T-helper 1 cell treated with Interleukin-12 subunit alpha and Interleukin-12 subunit beta and Interleukin-4 antibody, amounts not matched to agents 30 ng/mL and 1 ng/mL, for 36 hours (primary cell): ENCODE measurements around the gene PCDHB9. TPM values are rescaled to one million over a fixed set of nuclear protein-coding genes. Genes with fewer than 3 reads are reported as not detected.
"Not testable (repeated sequence)": the region's sequence is repeated elsewhere in the genome, so short reads cannot be mapped to it uniquely, and the experiment has no call there.

Source experiments
- intact Hi-C: fragments of 100-400 bp; cut with micrococcal nuclease; formaldehyde crosslinking; loops from one replicate; pipeline ENCODE4 v1.15.1; 2024
- total RNA-seq: library from RNA; stranded (reverse); gene quantifications from 2 replicates; pipeline ENCODE4 v1.2.3, GENCODE V29; 2022

Gene PCDHB9
- total RNA-seq, 1 donor from 2014 or later: not detected

DNA sequence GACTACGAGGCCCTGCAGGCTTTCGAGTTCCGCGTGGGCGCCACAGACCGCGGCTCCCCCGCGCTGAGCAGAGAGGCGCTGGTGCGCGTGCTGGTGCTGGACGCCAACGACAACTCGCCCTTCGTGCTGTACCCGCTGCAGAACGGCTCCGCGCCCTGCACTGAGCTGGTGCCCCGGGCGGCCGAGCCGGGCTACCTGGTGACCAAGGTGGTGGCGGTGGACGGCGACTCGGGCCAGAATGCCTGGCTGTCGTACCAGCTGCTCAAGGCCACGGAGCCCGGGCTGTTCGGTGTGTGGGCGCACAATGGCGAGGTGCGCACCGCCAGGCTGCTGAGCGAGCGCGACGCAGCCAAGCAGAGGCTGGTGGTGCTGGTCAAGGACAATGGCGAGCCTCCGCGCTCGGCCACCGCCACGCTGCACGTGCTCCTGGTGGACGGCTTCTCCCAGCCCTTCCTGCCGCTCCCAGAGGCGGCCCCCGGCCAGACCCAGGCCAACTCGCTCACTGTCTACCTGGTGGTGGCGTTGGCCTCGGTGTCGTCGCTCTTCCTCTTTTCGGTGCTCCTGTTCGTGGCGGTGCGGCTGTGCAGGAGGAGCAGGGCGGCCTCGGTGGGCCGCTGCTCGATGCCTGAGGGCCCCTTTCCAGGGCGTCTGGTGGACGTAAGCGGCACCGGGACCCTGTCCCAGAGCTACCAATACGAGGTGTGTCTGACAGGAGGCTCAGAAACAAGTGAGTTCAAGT lies 2.7 kb upstream of the PCDHB9 start:
- intact Hi-C loops: loop anchor here (10.0 kb wide), 1 partner anchor 339 kb away; the partner anchor contains the start of genes PCDHA8 and PCDHA9

DNA sequence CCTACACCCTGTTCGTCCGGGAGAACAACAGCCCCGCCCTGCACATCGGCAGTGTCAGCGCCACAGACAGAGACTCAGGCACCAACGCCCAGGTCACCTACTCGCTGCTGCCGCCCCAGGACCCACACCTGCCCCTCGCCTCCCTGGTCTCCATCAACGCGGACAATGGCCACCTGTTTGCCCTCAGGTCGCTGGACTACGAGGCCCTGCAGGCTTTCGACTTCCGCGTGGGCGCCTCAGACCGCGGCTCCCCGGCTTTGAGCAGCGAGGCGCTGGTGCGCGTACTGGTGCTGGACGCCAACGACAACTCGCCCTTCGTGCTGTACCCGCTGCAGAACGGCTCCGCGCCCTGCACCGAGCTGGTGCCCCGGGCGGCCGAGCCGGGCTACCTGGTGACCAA lies 1.7 kb downstream of the PCDHB9 start:
- intact Hi-C loops: loop anchor here (5.0 to 10.0 kb wide), 2 partner anchors 344 to 369 kb away; partner anchors contain the start of genes PCDHA8 and PCDHA9

DNA sequence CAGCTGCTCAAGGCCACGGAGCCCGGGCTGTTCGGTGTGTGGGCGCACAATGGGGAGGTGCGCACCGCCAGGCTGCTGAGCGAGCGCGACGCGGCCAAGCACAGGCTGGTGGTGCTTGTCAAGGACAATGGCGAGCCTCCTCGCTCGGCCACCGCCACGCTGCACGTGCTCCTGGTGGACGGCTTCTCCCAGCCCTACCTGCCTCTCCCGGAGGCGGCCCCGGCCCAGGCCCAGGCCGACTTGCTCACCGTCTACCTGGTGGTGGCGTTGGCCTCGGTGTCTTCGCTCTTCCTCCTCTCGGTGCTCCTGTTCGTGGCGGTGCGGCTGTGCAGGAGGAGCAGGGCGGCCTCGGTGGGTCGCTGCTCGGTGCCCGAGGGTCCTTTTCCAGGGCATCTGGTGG lies 2.2 kb downstream of the PCDHB9 start:
- intact Hi-C loops: loop anchor here (5.0 to 10.0 kb wide), 2 partner anchors 344 to 368 kb away; partner anchors contain the start of genes PCDHA8 and PCDHA9

DNA sequence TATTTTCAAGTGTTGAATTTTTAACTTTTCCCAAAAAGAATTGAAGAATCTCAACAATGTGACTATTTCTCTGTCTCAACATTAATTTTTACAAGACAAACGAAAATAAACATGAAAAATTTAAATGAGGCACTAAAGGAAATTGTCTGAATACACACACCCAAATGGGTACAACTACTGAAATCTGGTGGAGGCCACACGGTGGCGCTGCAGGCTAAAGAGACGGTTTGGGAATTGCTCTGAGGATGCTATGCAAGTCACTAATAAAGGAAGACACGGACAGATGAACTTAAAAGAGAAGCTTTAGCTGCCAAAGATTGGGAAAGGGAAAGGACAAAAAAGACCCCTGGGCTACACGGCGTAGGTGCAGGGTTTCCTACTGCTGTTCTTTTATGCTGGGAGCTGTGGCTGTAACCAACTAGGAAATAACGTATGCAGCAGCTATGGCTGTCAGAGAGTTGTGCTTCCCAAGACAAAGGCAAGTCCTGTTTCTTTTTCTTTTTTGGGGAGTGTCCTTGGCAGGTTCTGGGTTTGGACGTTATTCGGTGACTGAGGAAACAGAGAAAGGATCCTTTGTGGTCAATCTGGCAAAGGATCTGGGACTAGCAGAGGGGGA lies 5.3 kb downstream of the PCDHB9 start, which contains the start of gene PCDHB10:
Gene PCDHB10 (plus strand): TSS at position 244 of the 616 bp plus-strand sequence. CDS start 200 bp downstream, at position 444.
- intact Hi-C loops: loop anchor here (10.0 kb wide), 1 partner anchor 173 kb away; the partner anchor contains the start of gene PCDHGA5

DNA sequence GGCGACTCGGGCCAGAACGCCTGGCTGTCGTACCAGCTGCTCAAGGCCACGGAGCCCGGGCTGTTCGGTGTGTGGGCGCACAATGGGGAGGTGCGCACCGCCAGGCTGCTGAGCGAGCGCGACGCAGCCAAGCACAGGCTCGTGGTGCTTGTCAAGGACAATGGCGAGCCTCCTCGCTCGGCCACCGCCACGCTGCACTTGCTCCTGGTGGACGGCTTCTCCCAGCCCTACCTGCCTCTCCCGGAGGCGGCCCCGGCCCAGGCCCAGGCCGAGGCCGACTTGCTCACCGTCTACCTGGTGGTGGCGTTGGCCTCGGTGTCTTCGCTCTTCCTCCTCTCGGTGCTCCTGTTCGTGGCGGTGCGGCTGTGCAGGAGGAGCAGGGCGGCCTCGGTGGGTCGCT lies 7.4 kb downstream of the PCDHB9 start:
- intact Hi-C loops: loop anchor here (10.0 kb wide), 1 partner anchor 170 kb away; the partner anchor contains the start of gene PCDHGA5

DNA sequence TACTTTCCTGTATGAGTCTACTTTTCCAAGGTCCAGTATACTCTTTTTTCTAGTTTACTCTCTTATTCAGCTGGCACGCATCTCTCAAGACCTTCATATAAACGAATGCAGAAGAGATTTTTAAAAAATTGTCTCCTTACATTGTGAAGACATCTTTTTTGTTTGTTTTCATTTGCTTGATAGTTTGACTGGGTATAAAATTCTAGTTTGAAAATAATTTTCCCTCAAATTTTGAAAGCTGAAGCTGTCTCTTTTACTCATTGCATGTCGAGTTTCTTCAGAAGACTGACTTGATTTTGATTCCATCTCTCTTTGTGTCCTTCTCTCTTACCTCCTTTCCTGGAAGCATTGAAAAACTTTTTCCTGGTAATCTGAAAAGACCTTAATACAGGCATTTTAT lies 9.4 kb downstream of the PCDHB9 start:
- intact Hi-C loops: loop anchor here (10.0 kb wide), 1 partner anchor 168 kb away; the partner anchor contains the start of gene PCDHGA5

DNA sequence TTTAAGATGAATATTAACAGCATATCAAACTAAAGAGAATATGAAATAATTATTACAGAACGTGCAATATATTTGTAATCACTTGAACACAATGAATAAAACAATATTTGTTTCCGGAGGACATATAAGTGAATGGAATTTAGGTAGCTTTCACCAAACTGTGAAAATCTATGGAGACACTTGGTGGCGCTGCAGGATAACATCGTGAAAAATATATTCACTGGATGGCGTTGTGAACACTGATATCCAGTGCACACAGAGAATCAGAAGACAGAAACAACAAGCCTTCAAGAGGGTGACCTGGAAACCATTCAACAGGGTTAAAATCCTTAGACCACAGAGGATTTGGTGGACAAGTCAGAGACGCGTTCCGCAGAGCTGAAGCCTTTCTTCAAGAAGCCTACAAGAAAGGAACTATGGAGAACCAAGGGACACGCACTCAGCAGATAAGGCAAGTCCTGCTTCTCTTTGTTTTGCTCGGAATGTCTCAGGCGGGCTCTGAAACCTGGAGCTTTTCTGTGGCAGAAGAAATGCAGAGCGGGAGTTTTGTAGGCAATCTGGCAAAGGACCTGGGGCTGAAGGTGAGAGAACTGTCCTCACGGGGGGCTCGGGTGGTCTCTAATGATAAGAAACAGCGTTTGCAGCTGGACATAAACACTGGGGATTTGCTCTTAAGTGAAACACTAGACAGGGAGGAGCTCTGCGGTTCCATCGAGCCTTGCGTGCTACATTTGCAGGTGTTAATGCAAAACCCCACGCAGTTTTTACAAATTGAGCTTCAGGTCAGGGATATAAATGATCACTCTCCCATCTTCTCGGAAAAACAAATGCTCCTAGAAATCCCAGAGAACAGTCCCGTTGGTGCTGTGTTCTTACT lies 12.6 kb downstream of the PCDHB9 start, which contains the start of gene PCDHB11:
Gene PCDHB11 (plus strand): TSS at position 269 of the 877 bp plus-strand sequence. CDS start 148 bp downstream, at position 417.
- intact Hi-C loops: loop anchor here (10.0 kb wide), 1 partner anchor 165 kb away; the partner anchor contains the start of gene PCDHGA5

DNA sequence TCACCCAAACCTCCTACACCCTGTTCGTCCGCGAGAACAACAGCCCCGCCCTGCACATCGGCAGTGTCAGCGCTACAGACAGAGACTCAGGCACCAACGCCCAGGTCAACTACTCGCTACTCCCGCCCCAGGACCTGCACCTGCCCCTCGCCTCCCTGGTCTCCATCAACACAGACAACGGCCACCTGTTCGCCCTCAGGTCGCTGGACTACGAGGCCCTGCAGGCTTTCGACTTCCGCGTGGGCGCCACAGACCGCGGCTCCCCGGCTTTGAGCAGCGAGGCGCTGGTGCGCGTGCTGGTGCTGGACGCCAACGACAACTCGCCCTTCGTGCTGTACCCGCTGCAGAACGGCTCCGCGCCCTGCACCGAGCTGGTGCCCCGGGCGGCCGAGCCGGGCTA lies 14.2 kb downstream of the PCDHB9 start:
- intact Hi-C loops: not testable (repeated sequence)

DNA sequence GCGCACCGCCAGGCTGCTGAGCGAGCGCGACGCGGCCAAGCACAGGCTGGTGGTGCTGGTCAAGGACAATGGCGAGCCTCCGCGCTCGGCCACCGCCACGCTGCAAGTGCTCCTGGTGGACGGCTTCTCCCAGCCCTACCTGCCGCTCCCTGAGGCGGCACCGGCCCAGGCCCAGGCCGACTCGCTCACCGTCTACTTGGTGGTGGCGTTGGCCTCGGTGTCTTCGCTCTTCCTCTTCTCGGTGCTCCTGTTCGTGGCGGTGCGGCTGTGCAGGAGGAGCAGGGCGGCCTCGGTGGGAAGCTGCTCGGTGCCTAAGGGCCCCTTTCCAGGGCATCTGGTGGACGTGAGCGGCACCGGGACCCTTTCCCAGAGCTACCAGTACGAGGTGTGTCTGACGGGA lies 14.7 kb downstream of the PCDHB9 start:
- intact Hi-C loops: not testable (repeated sequence)

DNA sequence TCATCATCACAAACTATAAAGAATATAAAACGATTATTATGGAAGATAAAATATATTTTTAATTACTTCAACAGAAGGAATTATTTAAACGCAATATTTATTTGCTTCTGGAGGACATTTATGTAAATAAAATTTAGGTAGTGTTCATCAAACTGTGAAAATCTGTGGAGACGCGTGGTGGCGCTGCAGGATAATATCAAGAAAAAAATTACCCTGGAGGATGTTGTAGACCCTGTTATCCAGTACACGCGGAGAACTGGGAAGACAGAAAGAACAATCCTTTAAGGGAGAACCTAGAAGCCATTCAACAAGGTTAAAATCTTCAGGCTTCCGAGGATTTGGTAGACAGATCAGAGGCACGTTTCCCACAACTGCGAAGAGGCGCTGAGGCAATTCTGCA lies 21.5 kb downstream of the PCDHB9 start, which contains the start of gene PCDHB12:
Gene PCDHB12 (plus strand): TSS at position 242 of the 400 bp plus-strand sequence. CDS start 189 bp downstream, outside the sequence.
- intact Hi-C loops: no loop called here

DNA sequence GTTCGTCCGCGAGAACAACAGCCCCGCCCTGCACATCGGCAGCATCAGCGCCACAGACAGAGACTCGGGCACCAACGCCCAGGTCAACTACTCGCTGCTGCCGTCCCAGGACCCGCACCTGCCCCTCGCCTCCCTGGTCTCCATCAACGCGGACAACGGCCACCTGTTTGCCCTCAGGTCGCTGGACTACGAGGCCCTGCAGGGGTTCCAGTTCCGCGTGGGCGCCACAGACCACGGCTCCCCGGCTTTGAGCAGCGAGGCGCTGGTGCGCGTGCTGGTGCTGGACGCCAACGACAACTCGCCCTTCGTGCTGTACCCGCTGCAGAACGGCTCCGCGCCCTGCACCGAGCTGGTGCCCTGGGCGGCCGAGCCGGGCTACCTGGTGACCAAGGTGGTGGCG lies 23.3 kb downstream of the PCDHB9 start:
- intact Hi-C loops: not testable (repeated sequence)

DNA sequence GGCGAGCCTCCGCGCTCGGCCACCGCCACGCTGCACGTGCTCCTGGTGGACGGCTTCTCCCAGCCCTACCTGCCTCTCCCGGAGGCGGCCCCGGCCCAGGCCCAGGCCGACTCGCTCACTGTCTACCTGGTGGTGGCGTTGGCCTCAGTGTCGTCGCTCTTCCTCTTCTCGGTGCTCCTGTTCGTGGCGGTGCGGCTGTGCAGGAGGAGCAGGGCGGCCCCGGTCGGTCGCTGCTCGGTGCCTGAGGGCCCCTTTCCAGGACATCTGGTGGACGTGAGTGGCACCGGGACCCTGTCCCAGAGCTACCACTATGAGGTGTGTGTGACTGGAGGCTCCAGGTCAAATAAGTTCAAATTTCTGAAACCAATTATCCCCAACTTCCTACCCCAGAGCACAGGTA lies 23.9 kb downstream of the PCDHB9 start:
- intact Hi-C loops: not testable (repeated sequence)

DNA sequence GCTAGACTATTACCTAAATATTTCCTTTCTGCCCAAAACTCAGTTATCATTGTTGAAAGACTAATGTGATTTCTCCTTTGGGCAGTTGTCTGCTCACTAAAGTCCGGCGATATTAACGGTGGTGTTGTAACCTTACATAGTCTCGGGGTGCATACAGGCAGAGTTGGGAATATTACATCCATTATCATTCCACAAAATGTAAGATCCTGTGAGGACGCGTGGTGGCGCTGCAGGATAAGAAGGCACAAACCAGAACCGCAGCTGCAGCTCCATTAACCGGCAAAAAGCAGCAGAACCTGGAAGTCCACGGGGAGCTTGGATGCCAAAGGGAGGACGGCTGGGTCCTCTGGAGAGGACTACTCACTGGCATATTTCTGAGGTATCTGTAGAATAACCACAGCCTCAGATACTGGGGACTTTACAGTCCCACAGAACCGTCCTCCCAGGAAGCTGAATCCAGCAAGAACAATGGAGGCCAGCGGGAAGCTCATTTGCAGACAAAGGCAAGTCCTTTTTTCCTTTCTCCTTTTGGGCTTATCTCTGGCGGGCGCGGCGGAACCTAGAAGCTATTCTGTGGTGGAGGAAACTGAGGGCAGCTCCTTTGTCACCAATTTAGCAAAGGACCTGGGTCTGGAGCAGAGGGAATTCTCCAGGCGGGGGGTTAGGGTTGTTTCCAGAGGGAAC lies 26.8 kb downstream of the PCDHB9 start, which contains the start of gene PCDHB13:
Gene PCDHB13 (plus strand): TSS at position 264 of the 684 bp plus-strand sequence. CDS start 205 bp downstream, at position 469.
- intact Hi-C loops: loop anchor here (2.0 kb wide), 1 partner anchor 35 kb away; no protein-coding TSS in a partner anchor

DNA sequence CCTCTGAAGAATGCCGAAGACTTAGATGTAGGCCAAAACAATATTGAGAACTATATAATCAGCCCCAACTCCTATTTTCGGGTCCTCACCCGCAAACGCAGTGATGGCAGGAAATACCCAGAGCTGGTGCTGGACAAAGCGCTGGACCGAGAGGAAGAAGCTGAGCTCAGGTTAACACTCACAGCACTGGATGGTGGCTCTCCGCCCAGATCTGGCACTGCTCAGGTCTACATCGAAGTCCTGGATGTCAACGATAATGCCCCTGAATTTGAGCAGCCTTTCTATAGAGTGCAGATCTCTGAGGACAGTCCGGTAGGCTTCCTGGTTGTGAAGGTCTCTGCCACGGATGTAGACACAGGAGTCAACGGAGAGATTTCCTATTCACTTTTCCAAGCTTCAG lies 27.6 kb downstream of the PCDHB9 start:
- intact Hi-C loops: loop anchor here (2.0 kb wide), 1 partner anchor 36 kb away; no protein-coding TSS in a partner anchor

DNA sequence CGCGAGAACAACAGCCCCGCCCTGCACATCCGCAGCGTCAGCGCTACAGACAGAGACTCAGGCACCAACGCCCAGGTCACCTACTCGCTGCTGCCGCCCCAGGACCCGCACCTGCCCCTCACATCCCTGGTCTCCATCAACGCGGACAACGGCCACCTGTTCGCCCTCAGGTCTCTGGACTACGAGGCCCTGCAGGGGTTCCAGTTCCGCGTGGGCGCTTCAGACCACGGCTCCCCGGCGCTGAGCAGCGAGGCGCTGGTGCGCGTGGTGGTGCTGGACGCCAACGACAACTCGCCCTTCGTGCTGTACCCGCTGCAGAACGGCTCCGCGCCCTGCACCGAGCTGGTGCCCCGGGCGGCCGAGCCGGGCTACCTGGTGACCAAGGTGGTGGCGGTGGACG lies 28.5 kb downstream of the PCDHB9 start:
- intact Hi-C loops: loop anchor here (2.0 kb wide), 1 partner anchor 37 kb away; no protein-coding TSS in a partner anchor

DNA sequence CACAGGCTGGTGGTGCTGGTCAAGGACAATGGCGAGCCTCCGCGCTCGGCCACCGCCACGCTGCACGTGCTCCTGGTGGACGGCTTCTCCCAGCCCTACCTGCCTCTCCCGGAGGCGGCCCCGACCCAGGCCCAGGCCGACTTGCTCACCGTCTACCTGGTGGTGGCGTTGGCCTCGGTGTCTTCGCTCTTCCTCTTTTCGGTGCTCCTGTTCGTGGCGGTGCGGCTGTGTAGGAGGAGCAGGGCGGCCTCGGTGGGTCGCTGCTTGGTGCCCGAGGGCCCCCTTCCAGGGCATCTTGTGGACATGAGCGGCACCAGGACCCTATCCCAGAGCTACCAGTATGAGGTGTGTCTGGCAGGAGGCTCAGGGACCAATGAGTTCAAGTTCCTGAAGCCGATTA lies 29.1 kb downstream of the PCDHB9 start:
- intact Hi-C loops: not testable (repeated sequence)

DNA sequence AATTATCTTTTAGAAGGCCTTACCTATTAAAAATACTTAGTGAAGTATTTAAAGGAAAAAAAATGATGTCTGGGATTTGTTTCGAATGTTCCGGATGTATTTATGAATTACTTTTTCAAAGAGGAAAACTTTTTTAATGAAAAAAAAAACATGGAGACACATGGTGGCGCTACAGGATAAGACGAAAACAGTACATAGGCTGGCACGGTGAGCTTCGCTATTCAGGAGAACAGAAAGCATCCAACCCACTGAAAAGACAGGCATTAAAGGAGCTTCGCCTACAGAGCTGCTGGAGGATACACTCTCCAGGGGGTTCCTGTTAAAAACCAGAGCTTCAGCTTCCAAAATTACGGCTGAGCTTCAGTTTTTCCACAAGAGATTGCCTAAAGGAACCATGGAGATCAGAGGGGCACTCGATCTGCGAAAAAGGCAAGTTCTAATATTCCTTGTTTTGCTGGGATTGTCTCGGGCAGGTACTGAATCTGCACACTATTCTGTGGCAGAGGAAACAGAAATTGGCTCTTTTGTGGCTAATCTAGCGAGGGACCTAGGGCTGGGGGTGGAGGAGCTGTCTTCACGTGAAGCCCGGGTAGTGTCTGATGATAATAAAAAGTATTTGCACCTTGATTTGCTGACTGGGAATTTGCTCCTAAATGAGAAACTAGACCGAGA lies 36.3 kb downstream of the PCDHB9 start, which contains the start of gene PCDHB14:
Gene PCDHB14 (plus strand): TSS at position 232 of the 672 bp plus-strand sequence. CDS start 163 bp downstream, at position 395.
- intact Hi-C loops: loop anchor here (2.0 kb wide), 1 partner anchor 342 kb away; no protein-coding TSS in a partner anchor

DNA sequence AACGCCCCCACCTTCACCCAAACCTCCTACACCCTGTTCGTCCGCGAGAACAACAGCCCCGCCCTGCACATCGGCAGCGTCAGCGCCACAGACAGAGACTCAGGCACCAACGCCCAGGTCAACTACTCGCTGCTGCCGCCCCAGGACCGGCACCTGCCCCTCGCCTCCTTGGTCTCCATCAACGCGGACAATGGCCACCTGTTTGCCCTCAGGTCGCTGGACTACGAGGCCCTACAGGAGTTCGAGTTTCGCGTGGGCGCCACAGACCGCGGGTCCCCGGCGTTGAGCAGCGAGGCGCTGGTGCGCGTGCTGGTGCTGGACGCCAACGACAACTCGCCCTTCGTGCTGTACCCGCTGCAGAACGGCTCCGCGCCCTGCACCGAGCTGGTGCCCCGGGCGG lies 37.9 kb downstream of the PCDHB9 start:
- intact Hi-C loops: not testable (repeated sequence)

DNA sequence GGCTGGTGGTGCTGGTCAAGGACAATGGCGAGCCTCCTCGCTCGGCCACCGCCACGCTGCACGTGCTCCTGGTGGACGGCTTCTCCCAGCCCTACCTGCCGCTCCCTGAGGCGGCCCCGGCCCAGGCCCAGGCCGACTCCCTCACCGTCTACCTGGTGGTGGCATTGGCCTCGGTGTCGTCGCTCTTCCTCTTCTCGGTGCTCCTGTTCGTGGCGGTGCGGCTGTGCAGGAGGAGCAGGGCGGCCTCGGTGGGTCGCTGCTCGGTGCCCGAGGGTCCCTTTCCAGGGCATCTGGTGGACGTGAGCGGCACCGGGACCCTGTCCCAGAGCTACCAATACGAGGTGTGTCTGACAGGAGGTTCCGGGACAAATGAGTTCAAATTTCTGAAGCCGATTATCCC lies 38.5 kb downstream of the PCDHB9 start:
- intact Hi-C loops: not testable (repeated sequence)
